Upper lobe of left lung (tissue), 6 donors: Measurements from ENCODE around the gene NSD1. TPM values are rescaled to one million over a fixed set of nuclear protein-coding genes. Genes with fewer than 3 reads are reported as not detected.

Experiments
- ATAC-seq, 2 donors: fragments of 200-7000 bp; cut with Tn5 transposase; one replicate each; pipeline ENCODE4 v1.9.1; 2022; ENCODE audit warnings: mild to moderate bottlenecking in 2 of 2, moderate library complexity in 2 of 2; ENCODE audit not compliant: low FRiP score in 2 of 2
- DNase-seq, 2 donors: peaks; one replicate each; pipeline ENCODE4 v3.0.0-alpha.2; 2019 to 2020
- H3K27ac ChIP-seq, 4 donors: fragments of 200-600 bp; sonication (generic); one replicate each; pipeline ENCODE4 v1.5.1; 2016 to 2019
- H3K27me3 ChIP-seq, 4 donors: fragments of 200-600 bp; sonication (generic); one replicate each; pipeline ENCODE4 v1.5.1; 2017 to 2019
- H3K36me3 ChIP-seq, 4 donors: fragments of 200-600 bp; sonication (generic); one replicate each; pipeline ENCODE4 v1.5.1; 2016 to 2019
- H3K4me1 ChIP-seq, 4 donors: fragments of 200-600 bp; sonication (generic); one replicate each; pipeline ENCODE4 v1.5.1; 2018 to 2019
- H3K4me3 ChIP-seq, 4 donors: fragments of 200-600 bp; sonication (generic); one replicate each; pipeline ENCODE4 v1.5.1; 2017 to 2019; ENCODE audit warnings: mild to moderate bottlenecking in 2 of 4, moderate library complexity in 1 of 4
- H3K9me3 ChIP-seq, 4 donors: fragments of 200-600 bp; sonication (generic); one replicate each; pipeline ENCODE4 v1.5.1; 2018 to 2019
- CTCF ChIP-seq, 6 experiments: fragments of 450-650 bp in 4 of 6; fragments of 200-600 bp in 2 of 6; sonication (generic) in 2 of 6; IDR thresholded peaks; one replicate each; pipeline ENCODE4 v1.5.1; 2016 to 2019; ENCODE audit warnings: antibody characterized with exemption in 6 of 6
- EP300 ChIP-seq, 4 donors: sonication (generic); formaldehyde crosslinking; IDR thresholded peaks; one replicate each; pipeline ENCODE4 v1.5.1; 2017; ENCODE audit warnings: antibody characterized with exemption in 4 of 4, control low read depth in 2 of 4
- POLR2A ChIP-seq, 4 donors: fragments of 450-650 bp; IDR thresholded peaks; one replicate each; pipeline ENCODE4 v1.5.1; 2016 to 2017; ENCODE audit warnings: antibody characterized with exemption in 4 of 4, mild to moderate bottlenecking in 2 of 4
- POLR2AphosphoS5 ChIP-seq, 2 donors: sonication (generic); formaldehyde crosslinking; IDR thresholded peaks; one replicate each; pipeline ENCODE4 v1.5.1; 2017; ENCODE audit warnings: antibody characterized with exemption in 2 of 2
- WGBS, 2 donors: methylation state at CpG; one replicate each; pipeline ENCODE4 v1.1.5; 2017 to 2018; 5-methylcytosine and 5-hydroxymethylcytosine counted together
- total RNA-seq, 6 donors: library from RNA; depleted of rRNA in 4 of 6; stranded (reverse); fragments of >200 nt in 4 of 6; gene quantifications; one replicate each; pipeline versions ENCODE4 v1.1.0 to v1.2.1, GENCODE V29; 2016 to 2021
- donor health status: DM: no; HTN: no; CAD: no; lungs with moderate emphysema.
- donor health status: DM: no; HTN: yes; CAD: no; lungs with severe emphysema.

NSD1 gene
- total RNA-seq, 6 donors from 2014 or later = 33.0 to 69.1 (median 55.7) TPM

DNA sequence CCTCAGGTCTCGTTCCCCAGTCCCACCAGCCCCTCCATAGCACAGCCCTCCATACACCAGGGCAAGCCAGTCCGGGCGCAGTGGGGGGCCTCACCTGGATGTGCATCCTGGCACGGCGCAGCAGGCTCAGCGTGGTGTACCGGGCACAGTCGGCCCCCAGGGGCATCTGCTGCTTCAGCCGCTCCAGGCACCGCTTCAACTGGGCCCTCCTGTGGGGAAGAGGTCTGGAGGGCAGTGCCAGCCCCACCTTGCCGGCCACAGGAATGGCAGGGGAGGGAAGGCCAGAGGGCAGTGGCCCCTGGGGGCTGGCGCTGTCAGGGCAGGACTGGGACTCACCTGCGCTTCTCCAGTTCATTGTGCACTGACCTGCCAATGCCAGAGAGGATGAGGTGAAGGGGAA, 176.8 kb downstream of the NSD1 start:
- Histone ChIP-seq H3K36me3 (peaks cover 0 to 33% (median 18%) of the 10 kb centered on the region in 4 donors), H3K27ac (peak overlapping the region in 3 of 4 donors; percentile 19 to 92 (median 38)), H3K27me3 (no peaks in the 10 kb centered on the region), H3K4me1 (peaks cover 37 to 62% (median 47%) of the 10 kb centered on the region in 4 donors), H3K9me3 (no peaks in the 10 kb centered on the region), H3K4me3 (peak overlapping the region in 1 of 4 donors; percentile 66)
- TF ChIP-seq EP300 (IDR thresholded peaks at IDR 0.05) = no peak
- TF ChIP-seq CTCF (IDR thresholded peaks at IDR 0.05) = no peak
- no peak for TF ChIP-seq POLR2A (IDR thresholded peaks at IDR 0.05)
- no peak for TF ChIP-seq POLR2AphosphoS5 (IDR thresholded peaks at IDR 0.05)
- DNase-seq = peak; percentile 23 to 82
- 87 to 93% methylated on average over 13 of the region's 13 CpGs for WGBS, 2 donors
- no peak for ATAC-seq

DNA sequence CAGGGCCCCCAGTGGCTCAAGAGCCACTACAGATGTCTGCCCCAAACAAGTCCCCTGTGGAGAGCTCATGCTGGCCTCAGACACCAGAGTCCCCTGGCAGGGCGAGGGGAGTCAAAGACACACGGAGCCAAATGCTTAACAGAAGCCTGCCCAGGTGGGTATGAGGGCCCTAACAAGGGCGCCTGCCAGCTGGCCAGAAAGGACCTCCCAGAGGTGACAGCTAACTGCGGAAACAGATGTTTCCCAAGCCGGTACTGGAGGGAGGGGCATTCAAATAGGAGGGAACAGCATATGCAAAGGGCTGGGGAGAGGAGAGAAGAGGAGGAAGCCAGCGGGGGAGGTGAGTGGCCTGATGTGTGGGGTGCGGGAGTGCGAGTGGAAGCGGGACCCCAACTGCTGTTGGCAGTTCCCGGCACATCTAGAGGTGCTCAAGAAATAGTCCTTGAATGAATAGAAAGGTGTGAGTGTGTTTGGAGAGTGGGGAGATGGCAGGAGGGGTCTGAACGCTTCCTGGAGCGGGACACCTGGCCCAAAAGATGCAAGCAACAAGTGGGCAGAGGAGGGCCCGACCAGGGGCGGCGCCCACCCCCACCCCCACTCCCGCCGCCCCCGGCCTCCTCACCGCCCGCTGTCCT, 177.3 kb downstream of the NSD1 start:
- no peak for ATAC-seq
- H3K9me3 ChIP-seq = no peaks in the 10 kb centered on the region
- H3K27ac ChIP-seq = peak overlapping the region in 3 of 4 donors; percentile 19 to 92 (median 38)
- peaks cover 0 to 27% (median 15%) of the 10 kb centered on the region in 4 donors for H3K36me3 ChIP-seq
- peak overlapping the region in 3 of 4 donors; percentile 42 to 71 (median 66) for H3K4me3 ChIP-seq
- DNase-seq = peak in 1 of 2 donors; percentile 59
- no peaks in the 10 kb centered on the region for H3K27me3 ChIP-seq
- 7 to 32% methylated on average over 13 of the region's 20 CpGs for WGBS, 2 donors
- TF ChIP-seq POLR2A (IDR thresholded peaks at IDR 0.05) = no peak
- no peak for TF ChIP-seq POLR2AphosphoS5 (IDR thresholded peaks at IDR 0.05)
- TF ChIP-seq EP300 (IDR thresholded peaks at IDR 0.05) = no peak
- TF ChIP-seq CTCF (IDR thresholded peaks at IDR 0.05) = no peak
- H3K4me1 ChIP-seq = peaks cover 33 to 56% (median 41%) of the 10 kb centered on the region in 4 donors

DNA sequence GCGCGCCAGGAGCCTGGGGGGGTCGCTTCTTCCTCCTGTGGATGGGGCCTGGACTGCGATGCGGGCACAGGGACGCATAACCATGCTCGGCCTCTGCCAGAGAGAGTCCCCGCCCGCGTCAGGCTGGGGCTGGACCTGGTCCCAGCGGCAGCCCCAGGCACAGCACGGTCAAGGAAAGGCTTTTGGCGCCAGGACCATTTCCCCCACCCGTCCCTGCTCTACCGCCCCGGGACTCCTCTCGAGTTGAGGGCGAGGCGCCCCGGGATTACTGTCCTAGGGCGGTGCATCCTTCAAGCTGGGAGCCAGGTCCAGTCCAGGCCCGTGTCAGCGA, 177.8 kb downstream of the NSD1 start:
- peaks cover 33 to 53% (median 39%) of the 10 kb centered on the region in 4 donors for H3K4me1 ChIP-seq
- H3K27me3 ChIP-seq = no peaks in the 10 kb centered on the region
- 0% methylated on average over 2 of the region's 23 CpGs; no CpG with 5 or more reads in 1 of the 2 donors for WGBS, 2 donors
- no peak for TF ChIP-seq POLR2AphosphoS5 (IDR thresholded peaks at IDR 0.05)
- TF ChIP-seq EP300 (IDR thresholded peaks at IDR 0.05) = no peak
- TF ChIP-seq CTCF (IDR thresholded peaks at IDR 0.05) = no peak
- no peak for TF ChIP-seq POLR2A (IDR thresholded peaks at IDR 0.05)
- H3K4me3 ChIP-seq = peak overlapping the region in 3 of 4 donors; percentile 42 to 71 (median 66)
- H3K36me3 ChIP-seq = peaks cover 0 to 22% (median 11%) of the 10 kb centered on the region in 4 donors
- ATAC-seq = no peak
- peak overlapping the region in 2 of 4 donors; percentile 16 to 92 for H3K27ac ChIP-seq
- no peaks in the 10 kb centered on the region for H3K9me3 ChIP-seq
- peak in 1 of 2 donors; percentile 80 for DNase-seq

GRCh38 chr5:177311723-177312648, 178.4 kb downstream of the NSD1 start, which contains the start of gene MXD3:
MXD3 (minus strand) TSS chr5:177311898; CDS start chr5:177311830, 68 bp downstream.
- Histone ChIP-seq H3K27ac (peak within 1 kb of the TSS; percentile 19 to 92 (median 46)), H3K4me1 (peaks cover 33 to 47% (median 36%) of the 10 kb centered on the region in 4 donors)

More at GRCh38 chr5:177311723-177312648, 178.4 kb downstream of the NSD1 start, which contains the start of gene MXD3:
- 2% methylated on average over 36 to 52 of the region's 78 CpGs for WGBS, 2 donors
- H3K9me3 ChIP-seq = no peaks in the 10 kb centered on the region
- H3K4me3 ChIP-seq = peak within 1 kb of the TSS; percentile 42 to 71 (median 63)
- no peak for TF ChIP-seq EP300 (IDR thresholded peaks at IDR 0.05)
- TF ChIP-seq POLR2AphosphoS5 (IDR thresholded peaks at IDR 0.05) = peak in 1 of 2 donors; percentile 48
- peaks cover 0 to 16% (median 6%) of the 10 kb centered on the region in 4 donors for H3K36me3 ChIP-seq
- DNase-seq (peak; percentile 97), ATAC-seq (peak; percentile 88 to 96)
- no peaks in the 10 kb centered on the region for H3K27me3 ChIP-seq
